Peyer's patch (tissue), 4 donors: ENCODE measurements around the gene TNKS1BP1.

Source experiments
- POLR2A ChIP-seq, 2 donors: fragments of 450-650 bp; IDR thresholded peaks; one replicate each; pipeline ENCODE4 v1.5.1; 2017; ENCODE audit warnings: antibody characterized with exemption in 2 of 2, mild to moderate bottlenecking in 2 of 2, moderate library complexity in 2 of 2
- TF ChIP-seq, protein P1 (sequence below), 6 experiments: fragments of 450-650 bp in 4 of 6; fragments of 200-600 bp in 2 of 6; sonication (generic) in 1 of 6; IDR thresholded peaks; one replicate each; pipeline ENCODE4 v1.5.1; 2017 to 2019; ENCODE audit warnings: antibody characterized with exemption in 6 of 6, mild to moderate bottlenecking in 3 of 6, moderate library complexity in 1 of 6

DNA sequence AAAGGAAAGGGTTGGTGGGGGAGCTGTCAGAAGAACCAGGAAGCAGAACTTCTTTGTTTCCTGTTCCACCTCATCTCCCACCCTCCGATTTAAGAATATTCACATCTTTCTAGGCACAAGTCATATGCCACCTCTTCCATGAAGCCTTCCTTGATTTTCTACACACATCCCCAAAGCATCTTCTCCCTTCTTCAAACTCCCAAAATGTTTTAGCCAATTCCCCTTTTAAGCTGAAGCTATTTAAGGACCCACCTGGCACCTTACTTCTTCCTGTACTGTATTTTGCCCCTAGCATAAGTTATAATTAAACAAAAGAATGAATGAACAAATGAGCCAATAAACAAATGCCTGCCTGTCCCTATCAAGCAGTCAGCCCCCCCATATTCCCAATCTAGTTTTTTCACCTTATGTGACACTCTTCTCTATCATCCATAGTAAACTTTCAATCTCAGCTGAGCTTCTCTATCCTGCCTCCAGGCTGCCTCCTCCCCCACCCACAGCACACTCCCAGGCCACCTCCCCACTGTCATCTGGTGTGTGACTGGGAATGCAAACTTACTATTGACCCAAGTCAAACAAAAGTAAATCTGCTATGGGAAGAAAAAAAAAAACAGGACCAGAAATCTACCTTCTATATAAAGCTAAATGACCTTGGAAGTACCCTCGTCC lies 3.9 kb downstream of the TNKS1BP1 start:
- TF ChIP-seq, protein P1, sequence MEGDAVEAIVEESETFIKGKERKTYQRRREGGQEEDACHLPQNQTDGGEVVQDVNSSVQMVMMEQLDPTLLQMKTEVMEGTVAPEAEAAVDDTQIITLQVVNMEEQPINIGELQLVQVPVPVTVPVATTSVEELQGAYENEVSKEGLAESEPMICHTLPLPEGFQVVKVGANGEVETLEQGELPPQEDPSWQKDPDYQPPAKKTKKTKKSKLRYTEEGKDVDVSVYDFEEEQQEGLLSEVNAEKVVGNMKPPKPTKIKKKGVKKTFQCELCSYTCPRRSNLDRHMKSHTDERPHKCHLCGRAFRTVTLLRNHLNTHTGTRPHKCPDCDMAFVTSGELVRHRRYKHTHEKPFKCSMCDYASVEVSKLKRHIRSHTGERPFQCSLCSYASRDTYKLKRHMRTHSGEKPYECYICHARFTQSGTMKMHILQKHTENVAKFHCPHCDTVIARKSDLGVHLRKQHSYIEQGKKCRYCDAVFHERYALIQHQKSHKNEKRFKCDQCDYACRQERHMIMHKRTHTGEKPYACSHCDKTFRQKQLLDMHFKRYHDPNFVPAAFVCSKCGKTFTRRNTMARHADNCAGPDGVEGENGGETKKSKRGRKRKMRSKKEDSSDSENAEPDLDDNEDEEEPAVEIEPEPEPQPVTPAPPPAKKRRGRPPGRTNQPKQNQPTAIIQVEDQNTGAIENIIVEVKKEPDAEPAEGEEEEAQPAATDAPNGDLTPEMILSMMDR (IDR thresholded peaks at IDR 0.05): peak in 1 of 6 experiments; percentile 18
- TF ChIP-seq POLR2A (IDR thresholded peaks at IDR 0.05): no peak
